Chondrocyte (in vitro differentiated cells): ENCODE measurements around the gene TM4SF18. TPM values are rescaled to one million over a fixed set of nuclear protein-coding genes. Genes with fewer than 3 reads are reported as not detected.

Experiments
- DNase-seq: peaks from one replicate; pipeline ENCODE4 v3.0.0; 2021; ENCODE audit warnings: mixed read lengths, low spot score
- H3K27ac Mint-ChIP-seq: one replicate; pipeline ENCODE4 v1.8.0; 2021; ENCODE audit warnings: mild to moderate bottlenecking, moderate library complexity, mixed read lengths; ENCODE audit not compliant: unreplicated experiment
- H3K27me3 Mint-ChIP-seq: 2 replicates; pipeline ENCODE4 v1.8.0; 2021; ENCODE audit warnings: low read depth, mixed read lengths
- H3K36me3 Mint-ChIP-seq: 2 replicates; pipeline ENCODE4 v1.8.0; 2021; ENCODE audit warnings: low read depth, mixed read lengths
- H3K4me1 Mint-ChIP-seq: 2 replicates; pipeline ENCODE4 v1.8.0; 2021; ENCODE audit warnings: low read depth, mild to moderate bottlenecking, mixed read lengths
- H3K4me3 Mint-ChIP-seq: one replicate; pipeline ENCODE4 v1.8.0; 2021; ENCODE audit warnings: mild to moderate bottlenecking, moderate library complexity, mixed read lengths; ENCODE audit not compliant: unreplicated experiment
- H3K9me3 Mint-ChIP-seq: 2 replicates; pipeline ENCODE4 v1.8.0; 2021; ENCODE audit warnings: low read depth, mixed read lengths
- total RNA-seq: library from RNA; stranded (reverse); gene quantifications from 3 replicates; pipeline ENCODE4 v1.2.1, GENCODE V29; 2021
- TF ChIP-seq, protein P1 (sequence below): fragments of 200-600 bp; sonication (generic); IDR thresholded peaks from 2 replicates; pipeline ENCODE4 v1.5.0; 2021; ENCODE audit warnings: antibody characterized with exemption, mild to moderate bottlenecking, moderate library complexity

Gene TM4SF18
- total RNA-seq, 1 donor from 2014 or later: 0.20 TPM

DNA sequence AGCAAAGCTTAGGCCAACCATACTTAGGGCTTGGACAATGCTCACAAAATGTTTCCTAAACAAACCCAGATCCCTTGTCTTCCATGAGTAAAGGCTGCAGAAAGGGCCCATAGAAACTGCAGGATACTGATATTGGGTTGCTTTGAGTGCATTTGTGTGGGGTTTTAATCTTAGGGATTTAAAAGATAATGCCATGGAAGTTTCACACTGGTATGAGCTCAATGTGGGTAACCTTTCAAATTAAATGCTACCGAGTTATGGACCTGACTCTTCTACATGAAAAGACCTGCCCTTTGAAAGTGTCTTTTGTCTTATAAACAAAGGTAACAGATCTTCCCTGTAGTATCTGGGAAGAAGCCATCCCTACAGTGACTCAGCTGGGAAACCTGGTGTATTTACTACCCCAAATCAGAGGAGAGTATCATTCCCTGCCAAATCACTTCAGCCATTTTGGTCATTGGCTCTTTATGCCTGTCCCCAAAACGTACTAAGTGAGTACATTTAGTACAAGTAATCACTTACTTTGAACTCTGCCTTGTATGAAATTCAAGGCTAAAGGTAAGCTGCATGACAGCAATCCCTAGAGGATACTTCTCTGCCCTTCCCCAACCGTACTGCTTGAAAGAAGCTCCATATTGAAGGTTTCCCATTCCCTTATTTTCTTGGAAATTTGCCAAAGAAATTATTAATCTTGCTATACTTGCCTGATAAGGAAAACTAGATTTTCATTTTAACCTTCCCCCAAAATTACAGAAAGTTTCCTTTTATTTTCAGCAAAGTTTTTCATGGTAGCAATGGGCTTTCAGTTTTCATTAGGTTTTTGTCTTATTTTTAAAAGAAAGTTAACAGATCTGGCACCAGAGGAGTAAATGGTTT lies 36.8 kb upstream of the TM4SF18 start:
- Mint-ChIP-seq H3K4me3 (no peak overlapping the region), H3K27me3 (no peaks in the 10 kb centered on the region), H3K36me3 (peaks cover 17% of the 10 kb centered on the region), H3K27ac (peak overlapping the region; percentile 33), H3K9me3 (no peaks in the 10 kb centered on the region), H3K4me1 (peaks cover 45% of the 10 kb centered on the region)
- DNase-seq: no peak
- TF ChIP-seq, protein P1, sequence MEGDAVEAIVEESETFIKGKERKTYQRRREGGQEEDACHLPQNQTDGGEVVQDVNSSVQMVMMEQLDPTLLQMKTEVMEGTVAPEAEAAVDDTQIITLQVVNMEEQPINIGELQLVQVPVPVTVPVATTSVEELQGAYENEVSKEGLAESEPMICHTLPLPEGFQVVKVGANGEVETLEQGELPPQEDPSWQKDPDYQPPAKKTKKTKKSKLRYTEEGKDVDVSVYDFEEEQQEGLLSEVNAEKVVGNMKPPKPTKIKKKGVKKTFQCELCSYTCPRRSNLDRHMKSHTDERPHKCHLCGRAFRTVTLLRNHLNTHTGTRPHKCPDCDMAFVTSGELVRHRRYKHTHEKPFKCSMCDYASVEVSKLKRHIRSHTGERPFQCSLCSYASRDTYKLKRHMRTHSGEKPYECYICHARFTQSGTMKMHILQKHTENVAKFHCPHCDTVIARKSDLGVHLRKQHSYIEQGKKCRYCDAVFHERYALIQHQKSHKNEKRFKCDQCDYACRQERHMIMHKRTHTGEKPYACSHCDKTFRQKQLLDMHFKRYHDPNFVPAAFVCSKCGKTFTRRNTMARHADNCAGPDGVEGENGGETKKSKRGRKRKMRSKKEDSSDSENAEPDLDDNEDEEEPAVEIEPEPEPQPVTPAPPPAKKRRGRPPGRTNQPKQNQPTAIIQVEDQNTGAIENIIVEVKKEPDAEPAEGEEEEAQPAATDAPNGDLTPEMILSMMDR: no peak

DNA sequence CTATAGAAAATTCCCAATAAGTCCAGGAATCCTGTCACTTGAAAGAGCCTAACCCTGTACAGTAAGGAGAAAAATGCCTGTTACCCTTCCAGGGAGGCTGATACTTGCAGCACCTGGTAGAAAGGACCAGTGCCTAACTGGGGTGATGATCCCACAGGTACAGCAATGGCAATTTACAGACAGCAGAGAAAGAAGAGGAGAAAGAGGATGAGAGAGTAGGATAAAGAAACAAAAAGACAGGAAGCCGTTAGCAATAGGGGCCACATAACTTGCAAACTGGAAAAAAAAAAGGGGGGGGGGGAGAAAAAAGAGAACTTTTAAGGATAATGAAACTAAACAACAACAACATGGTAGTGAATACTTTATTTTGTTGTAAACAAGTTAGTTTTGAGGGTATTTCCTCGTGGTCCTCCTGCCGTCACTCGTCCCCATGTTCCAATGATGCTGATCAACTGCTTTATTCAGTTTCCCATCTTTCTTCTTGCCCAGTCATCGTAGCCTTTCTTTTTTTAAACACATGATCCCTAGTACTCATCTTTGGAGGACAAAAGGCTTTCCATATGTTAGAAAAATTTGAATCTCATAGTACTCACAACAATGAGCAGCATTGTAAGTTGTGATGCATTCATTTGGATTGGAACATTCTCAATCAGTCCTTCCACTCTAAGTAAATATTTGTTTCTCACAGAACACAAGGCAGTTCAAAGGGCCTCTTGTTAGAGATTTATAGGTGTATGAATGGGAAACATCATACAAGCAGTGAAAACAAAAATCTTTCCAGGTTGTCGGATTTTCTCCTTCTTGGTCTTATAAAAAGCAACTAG lies 35.5 kb upstream of the TM4SF18 start:
- Mint-ChIP-seq H3K4me1 (peaks cover 39% of the 10 kb centered on the region), H3K36me3 (peaks cover 14% of the 10 kb centered on the region), H3K27ac (no peak overlapping the region), H3K27me3 (no peaks in the 10 kb centered on the region), H3K4me3 (no peak overlapping the region), H3K9me3 (no peaks in the 10 kb centered on the region)
- DNase-seq: no peak
- TF ChIP-seq, protein P1: no peak

DNA sequence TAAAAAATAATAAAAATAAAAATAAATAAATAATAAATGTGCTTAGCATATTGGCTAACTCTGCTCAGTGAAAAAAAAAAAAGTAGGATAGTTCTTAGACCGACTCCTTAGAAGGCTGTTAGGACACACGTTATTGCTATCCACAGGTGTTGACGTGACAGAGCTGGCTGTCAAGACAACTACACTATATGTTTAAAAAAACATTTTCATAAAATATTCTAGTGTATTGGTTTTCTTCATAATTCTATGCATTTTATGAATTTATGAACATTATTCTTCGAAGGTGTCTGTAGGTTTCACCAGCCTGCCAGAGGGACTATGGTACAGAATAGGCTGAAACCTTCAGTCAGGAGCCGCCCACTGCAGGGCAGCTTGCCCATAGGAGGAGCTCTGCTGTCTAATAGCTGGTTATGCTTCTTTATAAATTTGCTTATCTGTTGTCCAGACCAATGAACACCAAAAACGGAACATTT lies 34.8 kb upstream of the TM4SF18 start:
- no peak for DNase-seq
- Mint-ChIP-seq H3K27ac (no peak overlapping the region), H3K4me3 (no peak overlapping the region), H3K4me1 (peaks cover 34% of the 10 kb centered on the region), H3K27me3 (no peaks in the 10 kb centered on the region), H3K9me3 (no peaks in the 10 kb centered on the region), H3K36me3 (peaks cover 12% of the 10 kb centered on the region)
- TF ChIP-seq, protein P1: no peak

DNA sequence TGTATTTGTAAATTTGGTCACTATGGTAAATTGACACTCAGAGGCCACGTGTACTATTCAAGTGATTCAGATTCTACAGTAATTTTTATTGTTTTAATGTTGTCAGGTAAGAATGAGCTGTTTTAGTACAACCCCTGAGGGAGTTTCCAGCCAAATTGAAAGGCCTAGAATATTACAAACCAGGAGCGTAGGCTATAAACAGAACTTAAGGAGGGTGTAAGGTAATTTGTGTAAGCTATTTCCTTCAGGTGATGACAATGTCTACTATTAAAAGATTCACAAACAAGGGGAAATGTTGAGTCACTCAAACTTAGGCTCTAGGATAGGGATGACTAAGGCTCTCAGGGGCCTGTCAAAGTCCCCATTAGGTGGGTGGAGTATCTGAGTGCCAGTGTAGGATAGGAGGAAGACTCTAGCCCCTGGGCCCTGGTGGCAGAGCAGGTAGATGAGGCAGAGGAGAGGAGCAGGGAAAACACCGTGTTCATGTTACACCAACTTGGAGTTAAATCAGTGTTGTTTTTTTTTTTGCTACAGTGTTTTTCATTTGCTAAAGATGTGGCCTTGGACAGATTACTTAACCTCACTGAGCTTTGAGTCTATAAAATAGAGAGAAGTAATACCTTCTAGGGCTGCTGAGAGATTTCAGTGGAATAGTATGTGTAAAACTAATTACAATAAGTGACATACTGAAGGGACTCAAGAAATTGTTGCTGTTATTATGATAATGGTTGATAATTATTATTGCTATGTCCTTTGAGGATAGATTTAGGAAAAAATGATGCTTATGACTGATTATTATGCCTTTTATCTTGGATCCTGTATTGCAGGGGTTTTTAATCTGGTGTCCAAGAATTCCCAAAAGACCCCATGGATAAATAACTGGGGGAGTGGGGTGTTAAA lies 33.8 kb upstream of the TM4SF18 start:
- no peak overlapping the region for H3K4me3 Mint-ChIP-seq
- TF ChIP-seq, protein P1: no peak
- no peak overlapping the region for H3K27ac Mint-ChIP-seq
- H3K27me3 Mint-ChIP-seq: no peaks in the 10 kb centered on the region
- peaks cover 9% of the 10 kb centered on the region for H3K36me3 Mint-ChIP-seq
- H3K9me3 Mint-ChIP-seq: no peaks in the 10 kb centered on the region
- no peak for DNase-seq
- peaks cover 39% of the 10 kb centered on the region for H3K4me1 Mint-ChIP-seq
